Tibial nerve (tissue), 4 donors: ENCODE results near the gene FERMT2. TPM values are rescaled to one million over a fixed set of nuclear protein-coding genes. Genes with fewer than 3 reads are reported as not detected.

Experiments used
- DNase-seq, 2 donors: peaks; one replicate each; pipeline ENCODE4 v3.0.0-alpha.2; 2019; ENCODE audit warnings: low spot score in 2 of 2
- H3K27ac ChIP-seq, 4 donors: fragments of 200-600 bp; sonication (generic) in 3 of 4; one replicate each; pipeline ENCODE4 v1.5.1; 2017 to 2019; ENCODE audit warnings: mild to moderate bottlenecking in 1 of 4
- H3K27me3 ChIP-seq, 2 donors: fragments of 200-600 bp; sonication (generic) in 1 of 2; one replicate each; pipeline versions ENCODE4 v1.5.1 to v1.6.0; 2017 to 2019
- H3K36me3 ChIP-seq, 3 donors: fragments of 200-600 bp; sonication (generic); one replicate each; pipeline ENCODE4 v1.5.1; 2018 to 2019
- H3K4me1 ChIP-seq, 4 donors: fragments of 200-600 bp; sonication (generic) in 3 of 4; one replicate each; pipeline ENCODE4 v1.5.1; 2017 to 2019
- H3K4me3 ChIP-seq, 4 donors: fragments of 200-600 bp; sonication (generic) in 3 of 4; one replicate each; pipeline ENCODE4 v1.5.1; 2017 to 2019; ENCODE audit warnings: mild to moderate bottlenecking in 1 of 4, moderate library complexity in 1 of 4
- H3K9me3 ChIP-seq, 4 donors: fragments of 200-600 bp; sonication (generic) in 3 of 4; one replicate each; pipeline ENCODE4 v1.5.1; 2017 to 2019
- CTCF ChIP-seq, 5 experiments: fragments of 200-600 bp in 3 of 5; fragments of 450-650 bp in 2 of 5; sonication (generic) in 3 of 5; IDR thresholded peaks; one replicate each; pipeline ENCODE4 v1.5.1; 2016 to 2019; ENCODE audit warnings: antibody characterized with exemption in 5 of 5, mild to moderate bottlenecking in 3 of 5, moderate library complexity in 2 of 5
- EP300 ChIP-seq, 2 donors: sonication (generic); formaldehyde crosslinking; IDR thresholded peaks; one replicate each; pipeline ENCODE4 v1.6.1; 2017; ENCODE audit warnings: antibody characterized with exemption in 2 of 2, mild to moderate bottlenecking in 1 of 2
- POLR2A ChIP-seq, 2 donors: fragments of 450-650 bp; IDR thresholded peaks; one replicate each; pipeline ENCODE4 v1.6.1; 2017; ENCODE audit warnings: antibody characterized with exemption in 2 of 2, mild to moderate bottlenecking in 2 of 2, moderate library complexity in 2 of 2
- WGBS, 2 donors: methylation state at CpG; one replicate each; pipeline ENCODE4 v1.1.5; 2018; 5-methylcytosine and 5-hydroxymethylcytosine counted together
- total RNA-seq, 4 donors: library from RNA; depleted of rRNA; stranded (reverse); fragments of >200 nt; gene quantifications; one replicate each; pipeline ENCODE4 v1.1.0, GENCODE V29; 2016

The FERMT2 gene
- total RNA-seq, 4 donors from 2014 or later, result 116 to 165 (median 146) TPM

- H3K27ac ChIP-seq, result no peak overlapping the region
- peaks cover 0 to 6% (median under 1%) of the 10 kb centered on the region in 4 donors for H3K4me1 ChIP-seq
- DNase-seq, result no peak
- no peaks in the 10 kb centered on the region for H3K9me3 ChIP-seq
- no peaks in the 10 kb centered on the region for H3K27me3 ChIP-seq
- TF ChIP-seq EP300 (IDR thresholded peaks at IDR 0.05) (no peak), CTCF (IDR thresholded peaks at IDR 0.05) (no peak), POLR2A (IDR thresholded peaks at IDR 0.05) (no peak)
- WGBS, 2 donors, result 90 to 93% methylated on average over 4 of the region's 4 CpGs
- no peak overlapping the region for H3K4me3 ChIP-seq
- peaks cover 0 to 55% (median 0%) of the 10 kb centered on the region in 3 donors for H3K36me3 ChIP-seq
Measured at GRCh38 chr14:52856139-52856538, 94.7 kb downstream of the FERMT2 start.

GRCh38 chr14:52853522-52853854 lies 97.4 kb downstream of the FERMT2 start:
- DNase-seq, result no peak
- 78 to 79% methylated on average over 3 of the region's 3 CpGs for WGBS, 2 donors
- H3K27ac ChIP-seq, result no peak overlapping the region

GRCh38 chr14:52852810-52853521 lies 97.9 kb downstream of the FERMT2 start:
- no peaks in the 10 kb centered on the region for H3K9me3 ChIP-seq
- H3K4me1 ChIP-seq, result peaks cover 0 to 6% (median 0%) of the 10 kb centered on the region in 4 donors
- DNase-seq, result no peak
- WGBS, 2 donors, result 57 to 65% methylated on average over 2 of the region's 2 CpGs
- peaks cover 0 to 29% (median 0%) of the 10 kb centered on the region in 3 donors for H3K36me3 ChIP-seq
- no peak overlapping the region for H3K27ac ChIP-seq
- H3K4me3 ChIP-seq, result no peak overlapping the region
- TF ChIP-seq POLR2A (IDR thresholded peaks at IDR 0.05) (no peak), EP300 (IDR thresholded peaks at IDR 0.05) (no peak), CTCF (IDR thresholded peaks at IDR 0.05) (no peak)
- no peaks in the 10 kb centered on the region for H3K27me3 ChIP-seq

More at GRCh38 chr14:52853522-52853854, 97.4 kb downstream of the FERMT2 start:
- H3K4me3 ChIP-seq, result no peak overlapping the region
- peaks cover 0 to 6% (median 0%) of the 10 kb centered on the region in 4 donors for H3K4me1 ChIP-seq
- H3K27me3 ChIP-seq, result no peaks in the 10 kb centered on the region
- TF ChIP-seq CTCF (IDR thresholded peaks at IDR 0.05) (no peak), EP300 (IDR thresholded peaks at IDR 0.05) (no peak), POLR2A (IDR thresholded peaks at IDR 0.05) (no peak)
- peaks cover 0 to 35% (median 0%) of the 10 kb centered on the region in 3 donors for H3K36me3 ChIP-seq
- no peaks in the 10 kb centered on the region for H3K9me3 ChIP-seq

- peaks cover 0 to 4% (median 0%) of the 10 kb centered on the region in 3 donors for H3K36me3 ChIP-seq
- WGBS, 2 donors, result 51 to 59% methylated on average over 7 of the region's 7 CpGs
- no peak overlapping the region for H3K4me3 ChIP-seq
- TF ChIP-seq EP300 (IDR thresholded peaks at IDR 0.05), result no peak
- TF ChIP-seq CTCF (IDR thresholded peaks at IDR 0.05), result no peak
- no peak for TF ChIP-seq POLR2A (IDR thresholded peaks at IDR 0.05)
- H3K27ac ChIP-seq, result no peak overlapping the region
- no peaks in the 10 kb centered on the region for H3K27me3 ChIP-seq
- peaks cover 0 to 6% (median 0%) of the 10 kb centered on the region in 4 donors for H3K4me1 ChIP-seq
- no peak for DNase-seq
- H3K9me3 ChIP-seq, result no peaks in the 10 kb centered on the region
Measured at GRCh38 chr14:52850451-52850909, 100.4 kb downstream of the FERMT2 start.

GRCh38 chr14:52848626-52849025 lies 102.2 kb downstream of the FERMT2 start:
- no peaks in the 10 kb centered on the region for H3K27me3 ChIP-seq
- H3K36me3 ChIP-seq, result no peaks in the 10 kb centered on the region
- TF ChIP-seq POLR2A (IDR thresholded peaks at IDR 0.05) (no peak), CTCF (IDR thresholded peaks at IDR 0.05) (no peak), EP300 (IDR thresholded peaks at IDR 0.05) (no peak)
- H3K27ac ChIP-seq, result no peak overlapping the region
- H3K4me3 ChIP-seq, result no peak overlapping the region
- DNase-seq, result no peak
- 67 to 69% methylated on average over 5 of the region's 5 CpGs for WGBS, 2 donors
- peaks cover 0 to 20% (median 3%) of the 10 kb centered on the region in 4 donors for H3K4me1 ChIP-seq
- no peaks in the 10 kb centered on the region for H3K9me3 ChIP-seq
